H1 (cell line): ENCODE results near the gene AP3M1. TPM values are rescaled to one million over a fixed set of nuclear protein-coding genes. Genes with fewer than 3 reads are reported as not detected.

Source experiments
- PHF8 ChIP-seq: fragments of 200-600 bp; sonication (generic); conservative IDR thresholded peaks from 2 replicates; pipeline ENCODE4 v1.7.1; 2012; ENCODE audit warnings: low read depth, mild to moderate bottlenecking, inconsistent platforms, low read length, moderate library complexity
- RFX5 ChIP-seq: IDR thresholded peaks from 2 replicates; pipeline ENCODE4 v1.6.1; 2011; ENCODE audit warnings: low read depth, low read length, improper control_type of control experiment, borderline replicate concordance
- SUZ12 ChIP-seq: fragments of 200-600 bp; sonication (generic); IDR thresholded peaks from 2 replicates; pipeline ENCODE4 v1.6.1; 2012; ENCODE audit warnings: mild to moderate bottlenecking, inconsistent platforms, low read length, moderate library complexity, mixed read lengths
- TAF1 ChIP-seq: IDR thresholded peaks from 2 replicates; pipeline ENCODE4 v1.6.1; 2011; ENCODE audit warnings: mild to moderate bottlenecking, low read depth, low read length
- TBP ChIP-seq: IDR thresholded peaks from 2 replicates; pipeline ENCODE4 v1.6.1; 2011; ENCODE audit warnings: low read depth, low read length, improper control_type of control experiment
- polyA plus RNA-seq, 7 experiments: library from polyadenylated mRNA; depleted of rRNA in 3 of 7; stranded (reverse) in 5 of 7; unstranded in 2 of 7; fragments of >200 nt in 5 of 7; fragments of 200-250 nt in 2 of 7; gene quantifications; 1 replicate in 5 of 7; 2 replicates in 1 of 7; 4 replicates in 1 of 7; pipeline versions ENCODE4 v1.2.1 to v1.2.3, GENCODE V29; 2011 to 2013; ENCODE audit warnings: missing spikeins in 2 of 7, mixed read lengths in 2 of 7
- total RNA-seq: library from RNA; stranded (reverse); fragmentation: NEBNext Ultra II Directional; extraction: Animal tissue kit (Norgen Biotek cat#: 25700); gene quantifications from 2 replicates; pipeline ENCODE4 v1.2.1, GENCODE V29; 2021
- TF ChIP-seq, protein P1 (sequence below): fragments of 300-600 bp; sonication (generic); IDR thresholded peaks from 2 replicates; pipeline ENCODE4 v1.7.1; 2012; ENCODE audit warnings: low read length, moderate library complexity, mild to moderate bottlenecking, inconsistent platforms; ENCODE audit not compliant: insufficient replicate concordance

Gene AP3M1
- total and polyA plus RNA-seq, 2 of the 8 experiments (the other 6 are each of a cell fraction or from before 2014, with no cell fraction given), result 23.9 to 38.9 TPM

DNA sequence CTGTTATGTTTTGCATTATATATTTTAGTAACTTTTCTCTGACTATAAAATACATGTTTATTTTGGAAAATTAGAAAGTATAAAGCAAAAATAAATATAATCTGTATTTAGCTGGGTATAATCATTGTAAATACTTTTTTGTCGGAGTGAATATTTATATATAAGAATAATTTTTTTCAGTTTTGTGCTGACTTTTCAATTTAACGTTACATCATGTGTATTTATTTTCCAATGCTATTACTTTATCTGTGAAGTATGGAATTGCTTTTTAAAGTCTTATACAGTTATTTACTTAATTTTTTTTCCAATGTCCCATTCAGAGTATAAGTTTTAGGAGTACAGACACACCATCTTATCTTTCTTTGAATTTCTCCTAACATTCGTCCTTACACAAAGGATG, 15.2 kb downstream of the AP3M1 start (continued):
- TF ChIP-seq, protein P1, sequence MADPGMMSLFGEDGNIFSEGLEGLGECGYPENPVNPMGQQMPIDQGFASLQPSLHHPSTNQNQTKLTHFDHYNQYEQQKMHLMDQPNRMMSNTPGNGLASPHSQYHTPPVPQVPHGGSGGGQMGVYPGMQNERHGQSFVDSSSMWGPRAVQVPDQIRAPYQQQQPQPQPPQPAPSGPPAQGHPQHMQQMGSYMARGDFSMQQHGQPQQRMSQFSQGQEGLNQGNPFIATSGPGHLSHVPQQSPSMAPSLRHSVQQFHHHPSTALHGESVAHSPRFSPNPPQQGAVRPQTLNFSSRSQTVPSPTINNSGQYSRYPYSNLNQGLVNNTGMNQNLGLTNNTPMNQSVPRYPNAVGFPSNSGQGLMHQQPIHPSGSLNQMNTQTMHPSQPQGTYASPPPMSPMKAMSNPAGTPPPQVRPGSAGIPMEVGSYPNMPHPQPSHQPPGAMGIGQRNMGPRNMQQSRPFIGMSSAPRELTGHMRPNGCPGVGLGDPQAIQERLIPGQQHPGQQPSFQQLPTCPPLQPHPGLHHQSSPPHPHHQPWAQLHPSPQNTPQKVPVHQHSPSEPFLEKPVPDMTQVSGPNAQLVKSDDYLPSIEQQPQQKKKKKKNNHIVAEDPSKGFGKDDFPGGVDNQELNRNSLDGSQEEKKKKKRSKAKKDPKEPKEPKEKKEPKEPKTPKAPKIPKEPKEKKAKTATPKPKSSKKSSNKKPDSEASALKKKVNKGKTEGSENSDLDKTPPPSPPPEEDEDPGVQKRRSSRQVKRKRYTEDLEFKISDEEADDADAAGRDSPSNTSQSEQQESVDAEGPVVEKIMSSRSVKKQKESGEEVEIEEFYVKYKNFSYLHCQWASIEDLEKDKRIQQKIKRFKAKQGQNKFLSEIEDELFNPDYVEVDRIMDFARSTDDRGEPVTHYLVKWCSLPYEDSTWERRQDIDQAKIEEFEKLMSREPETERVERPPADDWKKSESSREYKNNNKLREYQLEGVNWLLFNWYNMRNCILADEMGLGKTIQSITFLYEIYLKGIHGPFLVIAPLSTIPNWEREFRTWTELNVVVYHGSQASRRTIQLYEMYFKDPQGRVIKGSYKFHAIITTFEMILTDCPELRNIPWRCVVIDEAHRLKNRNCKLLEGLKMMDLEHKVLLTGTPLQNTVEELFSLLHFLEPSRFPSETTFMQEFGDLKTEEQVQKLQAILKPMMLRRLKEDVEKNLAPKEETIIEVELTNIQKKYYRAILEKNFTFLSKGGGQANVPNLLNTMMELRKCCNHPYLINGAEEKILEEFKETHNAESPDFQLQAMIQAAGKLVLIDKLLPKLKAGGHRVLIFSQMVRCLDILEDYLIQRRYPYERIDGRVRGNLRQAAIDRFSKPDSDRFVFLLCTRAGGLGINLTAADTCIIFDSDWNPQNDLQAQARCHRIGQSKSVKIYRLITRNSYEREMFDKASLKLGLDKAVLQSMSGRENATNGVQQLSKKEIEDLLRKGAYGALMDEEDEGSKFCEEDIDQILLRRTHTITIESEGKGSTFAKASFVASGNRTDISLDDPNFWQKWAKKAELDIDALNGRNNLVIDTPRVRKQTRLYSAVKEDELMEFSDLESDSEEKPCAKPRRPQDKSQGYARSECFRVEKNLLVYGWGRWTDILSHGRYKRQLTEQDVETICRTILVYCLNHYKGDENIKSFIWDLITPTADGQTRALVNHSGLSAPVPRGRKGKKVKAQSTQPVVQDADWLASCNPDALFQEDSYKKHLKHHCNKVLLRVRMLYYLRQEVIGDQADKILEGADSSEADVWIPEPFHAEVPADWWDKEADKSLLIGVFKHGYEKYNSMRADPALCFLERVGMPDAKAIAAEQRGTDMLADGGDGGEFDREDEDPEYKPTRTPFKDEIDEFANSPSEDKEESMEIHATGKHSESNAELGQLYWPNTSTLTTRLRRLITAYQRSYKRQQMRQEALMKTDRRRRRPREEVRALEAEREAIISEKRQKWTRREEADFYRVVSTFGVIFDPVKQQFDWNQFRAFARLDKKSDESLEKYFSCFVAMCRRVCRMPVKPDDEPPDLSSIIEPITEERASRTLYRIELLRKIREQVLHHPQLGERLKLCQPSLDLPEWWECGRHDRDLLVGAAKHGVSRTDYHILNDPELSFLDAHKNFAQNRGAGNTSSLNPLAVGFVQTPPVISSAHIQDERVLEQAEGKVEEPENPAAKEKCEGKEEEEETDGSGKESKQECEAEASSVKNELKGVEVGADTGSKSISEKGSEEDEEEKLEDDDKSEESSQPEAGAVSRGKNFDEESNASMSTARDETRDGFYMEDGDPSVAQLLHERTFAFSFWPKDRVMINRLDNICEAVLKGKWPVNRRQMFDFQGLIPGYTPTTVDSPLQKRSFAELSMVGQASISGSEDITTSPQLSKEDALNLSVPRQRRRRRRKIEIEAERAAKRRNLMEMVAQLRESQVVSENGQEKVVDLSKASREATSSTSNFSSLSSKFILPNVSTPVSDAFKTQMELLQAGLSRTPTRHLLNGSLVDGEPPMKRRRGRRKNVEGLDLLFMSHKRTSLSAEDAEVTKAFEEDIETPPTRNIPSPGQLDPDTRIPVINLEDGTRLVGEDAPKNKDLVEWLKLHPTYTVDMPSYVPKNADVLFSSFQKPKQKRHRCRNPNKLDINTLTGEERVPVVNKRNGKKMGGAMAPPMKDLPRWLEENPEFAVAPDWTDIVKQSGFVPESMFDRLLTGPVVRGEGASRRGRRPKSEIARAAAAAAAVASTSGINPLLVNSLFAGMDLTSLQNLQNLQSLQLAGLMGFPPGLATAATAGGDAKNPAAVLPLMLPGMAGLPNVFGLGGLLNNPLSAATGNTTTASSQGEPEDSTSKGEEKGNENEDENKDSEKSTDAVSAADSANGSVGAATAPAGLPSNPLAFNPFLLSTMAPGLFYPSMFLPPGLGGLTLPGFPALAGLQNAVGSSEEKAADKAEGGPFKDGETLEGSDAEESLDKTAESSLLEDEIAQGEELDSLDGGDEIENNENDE, result no peak
- TF ChIP-seq TAF1 (no peak), SUZ12 (no peak), TBP (no peak), PHF8 (no peak), RFX5 (no peak)
